ENCODE data around the gene GPR65. TPM values are rescaled to one million over a fixed set of nuclear protein-coding genes. Genes with fewer than 3 reads are reported as not detected.
A peak's percentile ranks its signal among the peaks of the same experiment; 100 is the strongest.

Gene GPR65
- total and polyA plus RNA-seq, 9 of the 15 experiments (the other 6 are each of a cell fraction or from before 2014, with no cell fraction given), result 0.03 to 0.11 (median 0.04) TPM; not detected in 6

DNA sequence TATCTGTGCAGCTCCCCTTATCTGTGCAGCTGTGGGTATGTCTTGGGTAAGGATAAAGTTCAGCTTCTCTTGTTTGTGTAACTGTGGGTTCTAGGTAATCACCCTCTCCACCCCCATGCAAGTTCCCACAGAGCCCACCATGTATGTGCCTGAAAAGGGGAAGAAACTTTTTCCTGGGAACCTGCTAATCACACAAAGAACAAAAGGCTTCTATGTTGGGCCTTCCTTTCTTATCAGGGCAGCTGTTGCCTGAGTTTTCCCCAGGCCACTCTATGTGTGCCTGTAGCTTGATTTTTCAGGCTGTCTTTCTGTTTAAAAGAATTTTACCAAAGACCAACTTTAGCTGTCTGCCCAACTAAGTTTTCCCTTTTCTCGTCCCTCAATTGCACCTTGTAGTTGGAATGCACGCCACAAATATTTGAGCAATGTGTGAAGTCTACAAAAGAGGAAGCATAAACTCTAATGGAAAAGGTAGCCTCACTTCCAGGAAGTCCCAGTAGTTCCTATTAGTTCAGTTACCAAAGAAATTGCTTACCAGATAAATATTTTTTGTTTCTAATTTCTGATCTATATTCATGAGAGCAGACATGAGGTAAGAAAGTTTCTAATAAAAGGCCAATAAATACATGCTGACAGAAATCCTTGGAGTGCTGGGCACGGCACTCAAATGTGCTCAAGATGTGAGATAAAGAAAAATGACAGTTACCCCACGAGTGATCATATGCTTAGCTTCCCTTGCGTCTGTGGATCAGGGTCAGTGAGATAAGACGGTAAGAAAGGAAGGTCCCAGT is 9.2 kb upstream of the GPR65 start (continued):
- TF ChIP-seq HMG20B (CRISPR knock-in tag; IDR thresholded peaks at IDR 0.05) (no peak), CBX8 (IDR thresholded peaks at IDR 0.05; ENCODE audit: borderline replicate concordance, extremely low read depth, low read depth, low read length, poor library complexity, severe bottlenecking) (no peak), ZNF699 (CRISPR knock-in tag; IDR thresholded peaks at IDR 0.05; ENCODE audit: insufficient replicate concordance) (no peak), ARID1B (IDR thresholded peaks at IDR 0.05) (peak; percentile 22; the same call in 1 of the 2 replicates), HDAC1 (IDR thresholded peaks at IDR 0.05) (no peak), MXI1 (IDR thresholded peaks at IDR 0.05; ENCODE audit: low read depth, low read length) (no peak), ZNF764 (CRISPR knock-in tag; IDR thresholded peaks at IDR 0.05; ENCODE audit: low read depth) (no peak), RBM34 (IDR thresholded peaks at IDR 0.05; ENCODE audit: borderline replicate concordance, insufficient read depth, low read length) (no peak), ZNF830 (CRISPR knock-in tag; IDR thresholded peaks at IDR 0.05) (no peak), SNRNP70 (optimal IDR thresholded peaks at IDR 0.05; ENCODE audit: low read depth, low read length) (no peak), ZFX (CRISPR knock-in tag; IDR thresholded peaks at IDR 0.05) (peak; percentile 48), ILF3 (IDR thresholded peaks at IDR 0.05; ENCODE audit: borderline replicate concordance) (no peak), XRCC4 (IDR thresholded peaks at IDR 0.05; ENCODE audit: extremely low read depth, insufficient read depth, insufficient read length) (no peak), NCOA2 (IDR thresholded peaks at IDR 0.05; ENCODE audit: partially characterized antibody in 2 of 2) (no peak), MYBL2 (IDR thresholded peaks at IDR 0.05; ENCODE audit: low read depth) (no peak), MYBL2 (CRISPR knock-in tag; IDR thresholded peaks at IDR 0.05; ENCODE audit: borderline replicate concordance) (no peak), NFATC3 (IDR thresholded peaks at IDR 0.05) (no peak), TRIM24 (IDR thresholded peaks at IDR 0.05) (0 out of 4 replicates have a peak, but pooled peaks of 1 of the 2 experiments have one; percentile 5), HDGF (IDR thresholded peaks at IDR 0.05) (no peak)
- TF ChIP-seq, protein P1, sequence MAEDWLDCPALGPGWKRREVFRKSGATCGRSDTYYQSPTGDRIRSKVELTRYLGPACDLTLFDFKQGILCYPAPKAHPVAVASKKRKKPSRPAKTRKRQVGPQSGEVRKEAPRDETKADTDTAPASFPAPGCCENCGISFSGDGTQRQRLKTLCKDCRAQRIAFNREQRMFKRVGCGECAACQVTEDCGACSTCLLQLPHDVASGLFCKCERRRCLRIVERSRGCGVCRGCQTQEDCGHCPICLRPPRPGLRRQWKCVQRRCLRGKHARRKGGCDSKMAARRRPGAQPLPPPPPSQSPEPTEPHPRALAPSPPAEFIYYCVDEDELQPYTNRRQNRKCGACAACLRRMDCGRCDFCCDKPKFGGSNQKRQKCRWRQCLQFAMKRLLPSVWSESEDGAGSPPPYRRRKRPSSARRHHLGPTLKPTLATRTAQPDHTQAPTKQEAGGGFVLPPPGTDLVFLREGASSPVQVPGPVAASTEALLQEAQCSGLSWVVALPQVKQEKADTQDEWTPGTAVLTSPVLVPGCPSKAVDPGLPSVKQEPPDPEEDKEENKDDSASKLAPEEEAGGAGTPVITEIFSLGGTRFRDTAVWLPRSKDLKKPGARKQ (CRISPR knock-in tag; IDR thresholded peaks at IDR 0.05), result no peak
- TF ChIP-seq, protein P2, sequence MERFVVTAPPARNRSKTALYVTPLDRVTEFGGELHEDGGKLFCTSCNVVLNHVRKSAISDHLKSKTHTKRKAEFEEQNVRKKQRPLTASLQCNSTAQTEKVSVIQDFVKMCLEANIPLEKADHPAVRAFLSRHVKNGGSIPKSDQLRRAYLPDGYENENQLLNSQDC (CRISPR knock-in tag; IDR thresholded peaks at IDR 0.05), result no peak
- TF ChIP-seq, protein P3, sequence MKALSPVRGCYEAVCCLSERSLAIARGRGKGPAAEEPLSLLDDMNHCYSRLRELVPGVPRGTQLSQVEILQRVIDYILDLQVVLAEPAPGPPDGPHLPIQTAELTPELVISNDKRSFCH (CRISPR knock-in tag; IDR thresholded peaks at IDR 0.05), result no peak
- TF ChIP-seq, protein P3 (tag; IDR thresholded peaks at IDR 0.05), result no peak
- TF ChIP-seq, protein P4, sequence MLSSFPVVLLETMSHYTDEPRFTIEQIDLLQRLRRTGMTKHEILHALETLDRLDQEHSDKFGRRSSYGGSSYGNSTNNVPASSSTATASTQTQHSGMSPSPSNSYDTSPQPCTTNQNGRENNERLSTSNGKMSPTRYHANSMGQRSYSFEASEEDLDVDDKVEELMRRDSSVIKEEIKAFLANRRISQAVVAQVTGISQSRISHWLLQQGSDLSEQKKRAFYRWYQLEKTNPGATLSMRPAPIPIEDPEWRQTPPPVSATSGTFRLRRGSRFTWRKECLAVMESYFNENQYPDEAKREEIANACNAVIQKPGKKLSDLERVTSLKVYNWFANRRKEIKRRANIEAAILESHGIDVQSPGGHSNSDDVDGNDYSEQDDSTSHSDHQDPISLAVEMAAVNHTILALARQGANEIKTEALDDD (IDR thresholded peaks at IDR 0.05), result no peak
- TF ChIP-seq, protein P5, sequence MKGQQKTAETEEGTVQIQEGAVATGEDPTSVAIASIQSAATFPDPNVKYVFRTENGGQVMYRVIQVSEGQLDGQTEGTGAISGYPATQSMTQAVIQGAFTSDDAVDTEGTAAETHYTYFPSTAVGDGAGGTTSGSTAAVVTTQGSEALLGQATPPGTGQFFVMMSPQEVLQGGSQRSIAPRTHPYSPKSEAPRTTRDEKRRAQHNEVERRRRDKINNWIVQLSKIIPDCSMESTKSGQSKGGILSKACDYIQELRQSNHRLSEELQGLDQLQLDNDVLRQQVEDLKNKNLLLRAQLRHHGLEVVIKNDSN (CRISPR knock-in tag; IDR thresholded peaks at IDR 0.05), result no peak

Data from K562 (cell line).